ENCODE results near the gene EFNA5. TPM values are rescaled to one million over a fixed set of nuclear protein-coding genes. Genes with fewer than 3 reads are reported as not detected.

Gene EFNA5
- polyA plus RNA-seq, 1 donor (not counting 4 experiments of a cell fraction or from before 2014, with no cell fraction given), result 4.8 TPM

DNA sequence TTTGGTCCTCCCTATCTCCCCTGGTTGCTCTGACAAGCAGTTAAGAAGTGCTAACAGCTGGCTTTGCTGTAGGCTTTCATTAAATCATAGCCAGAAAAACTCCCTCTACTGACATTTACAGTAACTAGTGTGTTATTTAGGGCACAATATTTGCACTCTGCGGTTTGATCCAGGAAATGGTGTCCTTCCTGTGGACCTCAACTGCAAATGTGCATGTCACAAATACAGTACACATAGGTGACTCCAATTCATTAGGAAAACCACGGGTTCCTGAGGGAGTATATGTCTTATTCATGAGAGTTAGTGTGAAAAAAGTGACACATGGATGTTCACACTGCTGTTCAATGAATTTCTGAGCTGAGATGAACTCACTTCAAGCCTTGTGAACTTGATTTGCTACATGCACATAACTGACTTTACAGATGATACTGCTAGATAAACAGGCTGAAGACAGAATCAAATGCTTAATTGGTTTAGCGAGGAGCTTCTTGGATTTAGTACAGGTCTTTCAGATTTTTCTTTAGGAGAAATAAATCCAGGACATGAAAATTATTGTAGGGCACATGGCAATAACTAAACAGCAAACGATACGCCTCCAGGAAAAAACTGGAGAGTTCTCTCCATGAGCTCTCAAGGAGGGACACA lies 281.5 kb downstream of the EFNA5 start:
- no peak for DNase-seq (ENCODE audit: low read depth, low spot score)
- TF ChIP-seq, protein P1, sequence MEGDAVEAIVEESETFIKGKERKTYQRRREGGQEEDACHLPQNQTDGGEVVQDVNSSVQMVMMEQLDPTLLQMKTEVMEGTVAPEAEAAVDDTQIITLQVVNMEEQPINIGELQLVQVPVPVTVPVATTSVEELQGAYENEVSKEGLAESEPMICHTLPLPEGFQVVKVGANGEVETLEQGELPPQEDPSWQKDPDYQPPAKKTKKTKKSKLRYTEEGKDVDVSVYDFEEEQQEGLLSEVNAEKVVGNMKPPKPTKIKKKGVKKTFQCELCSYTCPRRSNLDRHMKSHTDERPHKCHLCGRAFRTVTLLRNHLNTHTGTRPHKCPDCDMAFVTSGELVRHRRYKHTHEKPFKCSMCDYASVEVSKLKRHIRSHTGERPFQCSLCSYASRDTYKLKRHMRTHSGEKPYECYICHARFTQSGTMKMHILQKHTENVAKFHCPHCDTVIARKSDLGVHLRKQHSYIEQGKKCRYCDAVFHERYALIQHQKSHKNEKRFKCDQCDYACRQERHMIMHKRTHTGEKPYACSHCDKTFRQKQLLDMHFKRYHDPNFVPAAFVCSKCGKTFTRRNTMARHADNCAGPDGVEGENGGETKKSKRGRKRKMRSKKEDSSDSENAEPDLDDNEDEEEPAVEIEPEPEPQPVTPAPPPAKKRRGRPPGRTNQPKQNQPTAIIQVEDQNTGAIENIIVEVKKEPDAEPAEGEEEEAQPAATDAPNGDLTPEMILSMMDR (optimal IDR thresholded peaks at IDR 0.05 in 1 of 3, IDR thresholded peaks at IDR 0.05 in 1 of 3, conservative IDR thresholded peaks at IDR 0.05 in 1 of 3; ENCODE audit: extremely low read depth in 1 of 3, insufficient read depth in 2 of 3, low read length in 3 of 3), result peak in 1 of 3 experiments; percentile 1
- no peak for TF ChIP-seq EZH2 (IDR thresholded peaks at IDR 0.05; ENCODE audit: low read length)

DNA sequence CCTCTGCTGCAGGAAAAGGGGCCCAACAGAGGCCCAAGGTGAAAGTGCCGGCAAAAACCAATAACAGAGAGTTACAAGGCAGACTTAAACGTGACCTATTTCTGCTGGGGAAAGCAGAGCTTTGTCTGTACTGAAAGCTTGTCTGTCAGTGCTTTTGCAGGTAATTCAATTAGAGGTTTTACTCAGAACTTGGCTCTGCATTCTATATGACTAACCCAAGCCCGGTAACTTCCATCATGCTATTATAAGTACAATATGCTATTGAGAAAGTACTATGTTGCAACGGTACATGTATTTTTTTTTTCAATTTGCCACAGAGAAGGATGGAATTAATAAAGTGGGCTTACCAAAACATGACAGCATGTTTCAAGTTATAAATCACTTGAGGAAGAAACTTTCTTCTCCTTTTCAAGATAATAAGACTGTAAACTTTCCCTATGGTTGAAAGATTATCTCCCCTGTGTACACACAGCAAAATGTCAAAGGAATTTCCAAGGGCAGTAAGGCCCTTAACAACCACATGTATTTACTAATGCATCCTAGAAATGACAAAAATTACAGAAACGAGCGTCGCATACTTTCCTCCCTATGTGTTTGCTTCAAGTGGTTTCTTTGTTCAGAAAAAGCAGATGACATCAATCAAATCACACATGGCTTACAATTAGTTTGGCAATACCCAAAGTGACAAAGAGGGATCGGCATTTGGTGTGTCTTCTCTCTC lies 282.4 kb downstream of the EFNA5 start:
- FAIRE-seq, result peak; percentile 89
- peak overlapping the region; percentile 23 for H3K9ac ChIP-seq (ENCODE audit: control insufficient read depth, extremely low read depth, insufficient read depth, low read length)

More for the DNA sequence above, 281.5 kb downstream of the EFNA5 start:
- peak; percentile 85 for FAIRE-seq
- Histone ChIP-seq H4K20me1 (ENCODE audit: control insufficient read depth, extremely low read depth, insufficient read depth, low read length) (no peaks in the 10 kb centered on the region), H3K9me3 (ENCODE audit: control insufficient read depth, low read depth, low read length) (no peaks in the 10 kb centered on the region), H3K4me3 (ENCODE audit: control insufficient read depth in 2 of 3, extremely low read depth in 1 of 3, insufficient read depth in 2 of 3, low read depth in 1 of 3, low read length in 3 of 3) (peak overlapping the region in 1 of 3 experiments; percentile 22), H3K36me3 (ENCODE audit: control insufficient read depth in 2 of 2, extremely low read depth in 1 of 2, insufficient read depth in 2 of 2, low read length in 2 of 2) (no peaks in the 10 kb centered on the region), H3K9ac (ENCODE audit: control insufficient read depth, extremely low read depth, insufficient read depth, low read length) (peak overlapping the region; percentile 11), H3K79me2 (ENCODE audit: control insufficient read depth, insufficient read depth, low read length) (no peaks in the 10 kb centered on the region), H2AFZ (ENCODE audit: control insufficient read depth, low read length) (peak overlapping the region; percentile 7), H3K27me3 (ENCODE audit: control insufficient read depth, extremely low read depth, insufficient read depth, low read length) (no peaks in the 10 kb centered on the region), H3K4me2 (ENCODE audit: control insufficient read depth, extremely low read depth, insufficient read depth, low read depth, low read length) (peak overlapping the region; percentile 25), H3K27ac (ENCODE audit: control insufficient read depth, insufficient read depth, low read length) (peak overlapping the region; percentile 39), H3K9me1 (ENCODE audit: control insufficient read depth, extremely low read depth, insufficient read depth, low read length) (no peaks in the 10 kb centered on the region), H3K4me1 (ENCODE audit: control insufficient read depth, extremely low read depth, insufficient read depth, low read length) (peaks cover 24% of the 10 kb centered on the region)
- dilution Hi-C loops (cut with MboI; ENCODE audit: extremely low pct_ligation_motif_present, low sequenced_read_pairs), result no loop called here

More for the DNA sequence above, 282.4 kb downstream of the EFNA5 start:
- Histone ChIP-seq H3K9me1 (ENCODE audit: control insufficient read depth, extremely low read depth, insufficient read depth, low read length) (no peaks in the 10 kb centered on the region), H3K36me3 (ENCODE audit: control insufficient read depth in 2 of 2, extremely low read depth in 1 of 2, insufficient read depth in 2 of 2, low read length in 2 of 2) (no peaks in the 10 kb centered on the region), H3K4me1 (ENCODE audit: control insufficient read depth, extremely low read depth, insufficient read depth, low read length) (peaks cover 28% of the 10 kb centered on the region), H3K27me3 (ENCODE audit: control insufficient read depth, extremely low read depth, insufficient read depth, low read length) (no peaks in the 10 kb centered on the region), H3K9me3 (ENCODE audit: control insufficient read depth, low read depth, low read length) (no peaks in the 10 kb centered on the region), H2AFZ (ENCODE audit: control insufficient read depth, low read length) (no peak overlapping the region), H3K79me2 (ENCODE audit: control insufficient read depth, insufficient read depth, low read length) (no peaks in the 10 kb centered on the region), H3K4me3 (ENCODE audit: control insufficient read depth in 2 of 3, extremely low read depth in 1 of 3, insufficient read depth in 2 of 3, low read depth in 1 of 3, low read length in 3 of 3) (peak overlapping the region in 1 of 3 experiments; percentile 8), H3K27ac (ENCODE audit: control insufficient read depth, insufficient read depth, low read length) (peak overlapping the region; percentile 55), H3K4me2 (ENCODE audit: control insufficient read depth, extremely low read depth, insufficient read depth, low read depth, low read length) (peak overlapping the region; percentile 40), H4K20me1 (ENCODE audit: control insufficient read depth, extremely low read depth, insufficient read depth, low read length) (no peaks in the 10 kb centered on the region)
- peak; percentile 11 for DNase-seq (ENCODE audit: low read depth, low spot score)
- dilution Hi-C loops (cut with MboI; ENCODE audit: extremely low pct_ligation_motif_present, low sequenced_read_pairs), result no loop called here
- TF ChIP-seq, protein P1 (optimal IDR thresholded peaks at IDR 0.05 in 1 of 3, IDR thresholded peaks at IDR 0.05 in 1 of 3, conservative IDR thresholded peaks at IDR 0.05 in 1 of 3; ENCODE audit: extremely low read depth in 1 of 3, insufficient read depth in 2 of 3, low read length in 3 of 3), result no peak
- TF ChIP-seq EZH2 (IDR thresholded peaks at IDR 0.05; ENCODE audit: low read length), result no peak

Measured in keratinocyte (primary cell).